ENCODE data around the gene HTT-AS. TPM values are rescaled to one million over a fixed set of nuclear protein-coding genes. Genes with fewer than 3 reads are reported as not detected.

The HTT-AS gene
- total and polyA plus RNA-seq, 2 of the 8 experiments (the other 6 are each of a cell fraction or from before 2014, with no cell fraction given) = not detected

DNA sequence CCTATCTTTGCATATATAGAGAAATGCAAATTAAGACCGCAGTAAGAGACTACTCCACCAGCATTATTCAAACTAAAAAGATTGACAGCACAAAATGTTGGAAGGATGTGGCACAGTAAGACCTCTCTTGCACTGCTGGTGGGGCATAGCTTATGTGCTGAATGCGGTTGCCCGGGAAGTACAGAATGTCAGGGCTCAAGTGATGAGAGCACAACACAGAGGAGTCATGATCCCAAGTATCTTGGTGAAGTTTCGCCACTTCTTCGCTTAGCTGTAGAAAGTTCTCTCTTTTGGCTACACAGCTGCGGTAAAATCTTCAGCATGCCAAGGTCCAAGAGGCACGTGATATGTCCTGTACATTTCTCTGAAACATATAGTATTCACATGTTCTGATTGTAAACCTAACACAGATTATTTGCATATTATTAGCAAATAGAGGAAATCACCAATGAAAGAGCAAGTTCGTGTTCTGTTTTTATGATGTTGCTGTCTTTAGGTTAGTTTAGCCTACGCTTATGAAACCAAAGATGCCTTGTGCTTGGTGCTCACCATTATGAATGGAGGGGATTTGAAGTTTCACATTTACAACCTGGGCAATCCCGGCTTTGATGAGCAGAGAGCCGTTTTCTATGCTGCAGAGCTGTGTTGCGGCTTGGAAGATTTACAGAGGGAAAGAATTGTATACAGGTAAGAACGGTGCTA is 55.0 kb downstream of the HTT-AS start (continued):
- TF ChIP-seq CHD7 (IDR thresholded peaks at IDR 0.05; ENCODE audit: insufficient replicate concordance, low read length) (no peak), RXRA (IDR thresholded peaks at IDR 0.05; ENCODE audit: insufficient read depth, low read depth, low read length) (no peak)
